Measurements from ENCODE around the gene NGB. TPM values are rescaled to one million over a fixed set of nuclear protein-coding genes. Genes with fewer than 3 reads are reported as not detected.
"Not testable (repeated sequence)": the region's sequence is repeated elsewhere in the genome, so short reads cannot be mapped to it uniquely, and the experiment has no call there.

Gene NGB
- total RNA-seq, 2 donors from 2014 or later, result 0.33 TPM; not detected in 1

DNA sequence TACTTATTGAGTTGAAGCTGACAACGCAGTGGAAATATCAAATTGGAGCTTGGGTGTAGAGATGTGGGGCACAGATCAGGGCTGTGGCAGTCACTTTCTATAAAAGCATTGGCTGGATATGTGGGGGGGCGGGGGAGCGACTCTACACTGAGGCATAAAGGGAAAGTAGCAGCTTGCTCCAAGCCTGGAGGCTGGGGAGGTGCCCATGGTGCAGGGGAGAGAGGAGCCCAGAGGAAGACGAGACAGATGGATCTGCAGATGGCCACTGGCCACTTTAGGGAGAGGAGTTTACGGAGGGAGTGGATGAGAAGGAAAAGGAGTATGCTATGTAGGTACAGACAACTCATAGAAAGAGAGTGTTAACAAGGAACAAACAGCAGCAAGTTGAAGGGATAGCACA, 13.5 kb upstream of the NGB start:
- TF ChIP-seq, protein P1, sequence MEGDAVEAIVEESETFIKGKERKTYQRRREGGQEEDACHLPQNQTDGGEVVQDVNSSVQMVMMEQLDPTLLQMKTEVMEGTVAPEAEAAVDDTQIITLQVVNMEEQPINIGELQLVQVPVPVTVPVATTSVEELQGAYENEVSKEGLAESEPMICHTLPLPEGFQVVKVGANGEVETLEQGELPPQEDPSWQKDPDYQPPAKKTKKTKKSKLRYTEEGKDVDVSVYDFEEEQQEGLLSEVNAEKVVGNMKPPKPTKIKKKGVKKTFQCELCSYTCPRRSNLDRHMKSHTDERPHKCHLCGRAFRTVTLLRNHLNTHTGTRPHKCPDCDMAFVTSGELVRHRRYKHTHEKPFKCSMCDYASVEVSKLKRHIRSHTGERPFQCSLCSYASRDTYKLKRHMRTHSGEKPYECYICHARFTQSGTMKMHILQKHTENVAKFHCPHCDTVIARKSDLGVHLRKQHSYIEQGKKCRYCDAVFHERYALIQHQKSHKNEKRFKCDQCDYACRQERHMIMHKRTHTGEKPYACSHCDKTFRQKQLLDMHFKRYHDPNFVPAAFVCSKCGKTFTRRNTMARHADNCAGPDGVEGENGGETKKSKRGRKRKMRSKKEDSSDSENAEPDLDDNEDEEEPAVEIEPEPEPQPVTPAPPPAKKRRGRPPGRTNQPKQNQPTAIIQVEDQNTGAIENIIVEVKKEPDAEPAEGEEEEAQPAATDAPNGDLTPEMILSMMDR (IDR thresholded peaks at IDR 0.05), result no peak
- TF ChIP-seq POLR2A (IDR thresholded peaks at IDR 0.05), result no peak
- Histone ChIP-seq H3K9me3 (no peaks in the 10 kb centered on the region), H3K36me3 (replicated peaks in 1 of 2; ENCODE audit: insufficient read depth in 1 of 2, low read depth in 2 of 2) (peaks cover 7 to 8% of the 10 kb centered on the region in 2 donors), H3K4me1 (peaks cover 4% of the 10 kb centered on the region), H3K27ac (no peak overlapping the region), H3K4me3 (no peak overlapping the region), H3K27me3 (no peaks in the 10 kb centered on the region)
- intact Hi-C loops (cut with DNase I), result no loop called here
- no peak for ATAC-seq
- DNase-seq, result no peak
- WGBS, 2 donors, result 84 to 88% methylated on average over 5 of the region's 5 CpGs

DNA sequence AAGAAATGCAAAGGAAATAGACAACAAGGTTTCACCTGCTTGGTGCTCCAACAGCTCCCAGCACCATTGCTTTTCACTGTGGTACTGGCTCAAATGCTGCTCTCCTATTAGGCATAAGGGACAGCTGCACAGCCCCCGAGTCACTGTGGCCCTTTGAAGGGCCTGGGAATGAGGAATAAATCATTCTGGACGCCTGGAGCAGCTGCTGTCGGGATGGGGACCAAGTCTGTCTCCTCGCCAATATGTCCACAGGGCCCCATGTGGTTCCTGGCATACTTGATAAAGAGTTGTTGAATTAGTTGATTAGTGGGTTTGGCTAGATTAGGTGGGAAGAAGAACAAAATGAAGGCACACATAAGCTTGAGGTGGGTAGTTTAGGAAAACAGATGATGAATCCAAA, 13.1 kb upstream of the NGB start:
- no peak overlapping the region for H3K4me3 ChIP-seq
- no peak for TF ChIP-seq POLR2A (IDR thresholded peaks at IDR 0.05)
- TF ChIP-seq, protein P1 (IDR thresholded peaks at IDR 0.05), result no peak
- H3K36me3 ChIP-seq (replicated peaks in 1 of 2; ENCODE audit: insufficient read depth in 1 of 2, low read depth in 2 of 2), result peaks cover 7 to 9% of the 10 kb centered on the region in 2 donors

DNA sequence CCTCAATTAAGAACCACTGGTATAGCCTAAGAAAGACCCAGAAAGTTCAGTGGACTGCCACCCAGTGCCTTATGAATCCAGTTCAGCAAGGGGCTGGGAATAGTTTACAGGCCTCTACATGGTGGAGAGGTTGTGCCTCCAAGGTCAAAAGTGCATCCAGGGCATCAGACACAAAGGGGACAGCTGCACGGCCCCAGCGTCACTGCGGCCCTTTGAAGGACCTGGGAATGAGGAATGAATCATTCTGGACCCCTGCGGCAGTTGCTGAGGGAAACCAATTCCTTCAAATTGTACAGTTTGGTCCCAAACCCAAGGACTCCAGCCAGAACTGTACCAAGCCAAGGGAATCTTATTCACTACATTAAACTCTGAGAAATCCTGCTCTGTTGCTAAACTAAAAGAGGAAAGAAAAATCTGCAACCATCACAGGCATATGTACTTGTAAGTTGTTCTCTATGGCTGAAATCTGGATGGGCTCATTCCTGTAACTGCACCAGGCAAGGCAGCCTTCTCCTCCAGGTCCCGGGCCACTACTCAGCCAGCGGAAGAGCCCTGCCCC, 10.9 kb upstream of the NGB start:
- intact Hi-C loops (cut with DNase I), result no loop called here
- H3K4me1 ChIP-seq, result peaks cover 4% of the 10 kb centered on the region
- TF ChIP-seq POLR2A (IDR thresholded peaks at IDR 0.05), result no peak
- TF ChIP-seq, protein P1 (IDR thresholded peaks at IDR 0.05), result no peak
- no peak for ATAC-seq
- no peak overlapping the region for H3K27ac ChIP-seq
- DNase-seq, result no peak
- WGBS, 2 donors, result 89 to 100% methylated on average over 6 of the region's 6 CpGs
- peaks cover 7 to 12% of the 10 kb centered on the region in 2 donors for H3K36me3 ChIP-seq (replicated peaks in 1 of 2; ENCODE audit: insufficient read depth in 1 of 2, low read depth in 2 of 2)
- no peaks in the 10 kb centered on the region for H3K27me3 ChIP-seq
- H3K4me3 ChIP-seq, result no peak overlapping the region
- no peaks in the 10 kb centered on the region for H3K9me3 ChIP-seq

More for the DNA sequence above, 13.1 kb upstream of the NGB start:
- WGBS, 2 donors, result 29 to 49% methylated on average over 4 of the region's 4 CpGs
- H3K27ac ChIP-seq, result no peak overlapping the region
- intact Hi-C loops (cut with DNase I), result no loop called here
- DNase-seq (no peak), ATAC-seq (no peak)
- peaks cover 4% of the 10 kb centered on the region for H3K4me1 ChIP-seq
- no peaks in the 10 kb centered on the region for H3K9me3 ChIP-seq
- H3K27me3 ChIP-seq, result no peaks in the 10 kb centered on the region

DNA sequence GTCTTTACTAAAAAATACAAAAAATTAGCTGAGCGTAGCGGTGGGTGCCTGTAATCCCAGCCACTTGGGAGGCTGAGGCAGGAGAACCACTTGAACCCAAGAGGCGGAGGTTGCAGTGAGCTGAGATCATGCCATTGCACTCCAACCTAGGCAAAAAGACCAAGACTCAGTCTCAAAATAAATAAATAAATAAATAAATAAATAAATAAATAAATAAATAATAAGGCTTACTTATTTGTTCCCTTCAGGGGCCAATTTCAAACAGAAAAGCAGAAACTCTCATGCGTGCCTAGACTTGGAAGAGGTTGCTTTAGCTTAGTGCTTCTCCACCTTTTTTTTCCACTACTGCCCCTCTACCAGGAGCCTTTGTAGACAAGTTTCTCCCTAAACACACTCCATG, 9.9 kb upstream of the NGB start:
- 97 to 99% methylated on average over 4 of the region's 4 CpGs for WGBS, 2 donors
- H3K9me3 ChIP-seq; H3K4me3 ChIP-seq; H3K27me3 ChIP-seq; intact Hi-C loops (cut with DNase I); H3K4me1 ChIP-seq; ATAC-seq; DNase-seq; H3K27ac ChIP-seq: not testable (repeated sequence)
- peaks cover 7 to 12% of the 10 kb centered on the region in 2 donors for H3K36me3 ChIP-seq (replicated peaks in 1 of 2; ENCODE audit: insufficient read depth in 1 of 2, low read depth in 2 of 2)

DNA sequence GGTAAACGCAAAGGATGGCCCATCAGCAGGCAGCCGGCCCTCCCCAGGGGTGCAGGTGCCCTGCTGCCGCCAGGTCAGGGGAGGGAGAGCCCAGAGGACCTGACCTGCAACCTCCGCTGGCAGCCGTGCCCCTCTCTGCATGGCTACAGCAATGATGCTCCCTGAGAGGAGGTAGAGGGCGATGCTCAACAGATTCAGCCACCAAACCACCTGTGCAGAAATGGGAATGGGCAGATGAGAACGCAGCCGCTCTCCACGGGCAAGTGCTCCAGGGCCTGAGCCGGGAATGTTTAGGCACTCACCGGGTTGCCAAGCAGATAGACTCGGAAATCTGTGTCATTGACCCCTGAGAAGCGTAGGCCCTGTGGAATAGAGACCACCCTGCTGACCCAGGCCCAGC, 8.7 kb upstream of the NGB start:
- no peak for DNase-seq
- intact Hi-C loops (cut with DNase I), result no loop called here
- no peaks in the 10 kb centered on the region for H3K9me3 ChIP-seq
- H3K4me1 ChIP-seq, result peaks cover 4% of the 10 kb centered on the region
- whole genome bisulfite sequencing, 2 donors, result 87 to 88% methylated on average over 11 to 13 of the region's 13 CpGs
- H3K27me3 ChIP-seq, result no peaks in the 10 kb centered on the region
- H3K4me3 ChIP-seq, result no peak overlapping the region
- peaks cover 3 to 10% of the 10 kb centered on the region in 2 donors for H3K36me3 ChIP-seq (replicated peaks in 1 of 2; ENCODE audit: insufficient read depth in 1 of 2, low read depth in 2 of 2)
- H3K27ac ChIP-seq, result no peak overlapping the region
- no peak for ATAC-seq
- TF ChIP-seq, protein P1 (IDR thresholded peaks at IDR 0.05), result no peak
- no peak for TF ChIP-seq POLR2A (IDR thresholded peaks at IDR 0.05)
